Activated CD4-positive, alpha-beta T cell treated with anti-CD3 and anti-CD28 coated beads for 4 hours (primary cell): Measurements from ENCODE around the gene ARSB.
"Not testable (repeated sequence)": the region's sequence is repeated elsewhere in the genome, so short reads cannot be mapped to it uniquely, and the experiment has no call there.

Experiments used
- DNase-seq, 2 donors: peaks; one replicate each; pipeline ENCODE4 v3.0.0-alpha.2; 2020

The ARSB gene

GRCh38 chr5:78744951-78745534, 240.1 kb downstream of the ARSB start:
- no peak for DNase-seq

GRCh38 chr5:78741019-78741418, 244.1 kb downstream of the ARSB start:
- no peak for DNase-seq

DNA sequence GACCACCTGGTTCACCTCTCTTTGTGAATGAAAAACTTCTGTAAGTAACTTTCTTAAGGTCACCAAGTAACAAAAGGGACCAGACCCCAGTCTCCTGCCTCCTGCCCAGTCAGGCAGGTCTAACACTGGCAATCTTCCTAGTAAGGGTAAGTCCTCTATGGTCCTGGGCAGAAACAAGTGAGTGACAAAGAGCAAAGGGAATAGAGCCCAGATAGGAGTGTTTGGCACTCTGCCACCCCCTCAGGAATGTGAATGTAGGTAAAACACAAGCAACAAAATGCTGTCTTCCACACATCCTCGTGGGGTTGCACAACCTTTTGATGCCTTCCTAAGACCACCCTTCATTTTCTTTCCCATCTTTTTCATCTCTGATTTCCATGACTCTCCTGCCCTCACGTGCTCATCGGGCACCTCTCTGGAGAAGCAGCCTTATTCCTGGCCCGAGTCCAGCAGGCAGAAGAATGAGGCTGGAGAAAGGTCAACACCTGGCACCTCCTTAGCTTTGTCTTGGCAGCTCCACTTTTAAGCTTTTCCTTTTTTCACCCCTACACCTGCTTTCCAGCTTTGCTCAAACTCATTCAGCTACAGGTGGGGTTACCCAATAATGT, 246.3 kb downstream of the ARSB start:
- DNase-seq, result no peak

- DNase-seq, result no peak
Observed at GRCh38 chr5:78738104-78738503, 247.0 kb downstream of the ARSB start.

DNA sequence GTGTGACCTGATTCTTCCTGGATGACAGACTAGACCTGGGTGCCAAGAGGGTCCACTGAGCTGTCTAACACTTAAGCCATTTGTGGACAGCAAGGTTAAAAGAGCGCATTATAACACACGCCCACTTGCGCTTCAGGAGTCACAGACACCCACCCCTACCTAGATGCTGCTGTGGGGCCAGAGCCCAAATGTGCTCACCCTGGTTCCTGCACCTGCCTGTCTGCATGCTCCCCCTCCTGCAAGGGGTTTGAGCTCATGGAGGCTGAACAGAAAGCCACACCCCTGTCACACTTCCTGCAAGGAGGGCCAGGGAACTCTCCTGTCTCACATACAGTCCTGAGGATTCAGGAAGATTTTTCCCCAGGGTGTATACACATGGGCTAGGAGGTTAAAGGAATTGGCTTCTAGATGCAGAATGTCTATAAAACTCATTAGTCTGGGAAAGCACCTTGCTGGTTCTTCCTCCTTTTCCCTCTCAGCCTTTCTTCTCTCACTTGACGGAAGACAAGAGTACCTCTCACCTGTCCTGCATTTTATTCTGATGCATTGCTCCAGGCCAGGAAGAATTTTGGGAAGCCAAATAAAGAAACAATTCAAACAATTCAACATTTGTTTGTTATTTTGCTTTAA, 249.2 kb downstream of the ARSB start:
- no peak for DNase-seq

- no peak for DNase-seq
Observed at GRCh38 chr5:78734950-78735349, 250.2 kb downstream of the ARSB start.

- DNase-seq, result no peak
Observed at GRCh38 chr5:78734094-78734845, 250.8 kb downstream of the ARSB start.

GRCh38 chr5:78732721-78733120, 252.4 kb downstream of the ARSB start:
- not testable (repeated sequence) for DNase-seq

DNA sequence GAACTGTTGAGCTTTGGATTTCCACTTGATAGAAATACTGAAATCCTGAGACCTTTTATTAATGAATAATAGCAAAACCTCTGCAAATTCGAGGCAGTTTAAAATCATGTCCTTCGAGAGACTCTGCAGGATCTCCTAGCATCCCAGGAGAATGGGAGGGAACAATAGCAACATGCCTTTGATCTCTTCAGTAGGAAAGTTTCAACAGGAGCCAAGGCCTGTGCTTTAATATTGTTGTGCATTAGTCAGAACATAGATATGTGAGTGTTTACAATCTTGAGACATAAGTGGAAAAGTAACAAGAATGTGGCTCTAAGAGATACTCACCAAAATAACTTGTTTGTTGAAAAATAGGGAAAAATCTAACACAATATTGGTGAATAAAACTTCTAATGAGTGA, 253.2 kb downstream of the ARSB start:
- no peak for DNase-seq

DNA sequence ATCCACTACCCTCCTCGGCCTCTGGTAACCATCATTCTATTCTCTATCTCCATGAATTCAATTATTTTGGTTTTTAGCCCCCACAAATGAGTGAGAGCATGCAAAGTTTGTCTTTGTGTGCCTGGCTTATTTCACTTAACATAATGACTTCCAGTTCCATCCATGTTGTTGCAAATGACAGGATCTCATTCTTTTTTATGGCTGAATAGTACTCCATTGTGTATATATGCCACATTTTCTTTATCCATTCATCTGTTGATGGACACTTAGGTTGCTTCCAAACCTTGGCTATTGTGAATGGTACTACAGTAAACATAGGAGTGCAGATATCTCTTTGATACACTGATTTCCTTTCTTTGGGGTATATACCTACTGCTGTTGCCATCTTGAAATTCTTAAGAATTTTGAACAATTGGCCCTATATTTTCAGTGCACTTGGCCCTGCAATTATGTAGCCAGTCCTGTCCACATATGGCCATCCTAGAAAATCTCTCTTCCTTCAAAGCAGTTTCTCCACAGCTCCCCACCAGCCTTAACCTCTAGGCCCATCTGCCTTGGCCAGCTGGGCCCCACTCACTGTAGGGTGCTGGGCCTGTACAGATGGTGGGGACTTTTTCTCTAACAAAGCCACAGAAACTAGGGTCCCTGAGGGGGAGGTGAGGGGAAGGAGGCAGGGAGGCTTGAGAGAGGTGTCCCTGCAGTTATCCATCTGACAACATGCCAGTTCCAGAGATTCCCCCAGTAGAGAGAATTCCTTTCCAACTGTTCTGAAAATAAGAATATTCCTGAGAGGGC, 254.6 kb downstream of the ARSB start:
- no peak for DNase-seq

DNA sequence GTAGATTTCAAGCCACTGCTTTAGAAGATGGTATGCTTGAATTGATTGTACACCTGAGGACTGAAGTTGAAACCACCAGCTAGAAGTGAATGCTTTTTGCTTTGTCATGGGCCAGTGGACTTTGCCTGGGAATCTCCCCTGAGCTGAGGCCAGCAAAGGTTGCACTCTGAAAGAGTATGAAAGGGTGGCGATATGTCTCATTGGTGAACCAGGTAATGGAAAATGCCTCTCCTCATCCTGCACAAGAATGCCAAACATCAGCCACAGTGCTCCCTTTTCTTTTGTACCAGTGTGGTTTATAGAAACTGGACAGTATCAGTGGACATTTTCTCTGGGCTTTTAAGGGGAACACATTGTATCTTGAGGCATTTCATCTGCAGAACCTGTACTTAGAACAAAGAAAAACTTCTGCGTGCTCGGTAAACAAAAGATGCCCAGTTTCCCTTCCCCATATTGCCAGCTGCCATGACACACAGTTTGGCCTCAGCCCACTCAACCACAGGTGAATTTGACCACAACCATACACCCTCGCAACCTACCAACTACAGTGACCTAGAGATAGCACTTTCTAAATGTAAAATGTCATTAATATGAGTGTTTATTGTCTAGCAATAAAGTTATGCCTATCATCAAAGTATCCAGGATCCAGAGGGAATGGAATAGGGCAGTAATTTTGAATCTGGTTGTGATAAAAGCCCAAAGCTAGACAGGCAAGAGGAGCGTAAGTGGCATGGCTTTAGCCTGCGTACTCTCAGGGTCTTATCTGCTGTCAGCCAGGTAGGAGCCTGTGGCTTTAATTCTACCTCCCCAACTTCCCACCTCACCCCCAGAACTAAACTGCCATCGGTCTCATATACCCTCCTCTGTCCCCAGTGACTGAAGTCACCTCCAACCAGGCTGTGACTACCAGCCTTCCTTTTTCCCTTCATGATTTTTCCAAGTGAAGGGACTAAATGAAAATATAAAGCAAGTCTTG, 257.0 kb downstream of the ARSB start:
- DNase-seq, result no peak
